GM19438 (cell line): ENCODE measurements around the gene ARL3.

ENCODE experiments used
- ATAC-seq: cut with Tn5 transposase; IDR thresholded peaks from one replicate; pipeline ENCODE4 v1.9.1; 2021; ENCODE audit warnings: low read depth; ENCODE audit not compliant: unreplicated experiment

The ARL3 gene

GRCh38 chr10:102654566-102654965 lies 59.6 kb downstream of the ARL3 start:
- no peak for ATAC-seq

GRCh38 chr10:102653060-102653459 lies 61.1 kb downstream of the ARL3 start:
- ATAC-seq, result no peak

GRCh38 chr10:102652170-102652916 lies 61.9 kb downstream of the ARL3 start:
- peak; percentile 49 for ATAC-seq

- no peak for ATAC-seq
These were observed 62.6 kb downstream of the ARL3 start for GRCh38 chr10:102651455-102652169.

GRCh38 chr10:102650655-102651454 lies 63.3 kb downstream of the ARL3 start:
- ATAC-seq, result no peak

GRCh38 chr10:102649797-102650654 lies 64.2 kb downstream of the ARL3 start:
- ATAC-seq, result no peak

- ATAC-seq, result no peak
These were observed 65.1 kb downstream of the ARL3 start for GRCh38 chr10:102648889-102649796.

- no peak for ATAC-seq
These were observed 65.8 kb downstream of the ARL3 start for GRCh38 chr10:102648269-102648888.

GRCh38 chr10:102647443-102648268 lies 66.5 kb downstream of the ARL3 start:
- ATAC-seq, result no peak

GRCh38 chr10:102646610-102647442 lies 67.4 kb downstream of the ARL3 start:
- no peak for ATAC-seq

GRCh38 chr10:102645741-102646609 lies 68.2 kb downstream of the ARL3 start:
- peak; percentile 32 for ATAC-seq

- ATAC-seq, result no peak
These were observed 68.8 kb downstream of the ARL3 start for GRCh38 chr10:102645388-102645740.

GRCh38 chr10:102644646-102645387 lies 69.4 kb downstream of the ARL3 start:
- ATAC-seq, result no peak

- no peak for ATAC-seq
These were observed 70.0 kb downstream of the ARL3 start, which contains the start of gene TRIM8 for GRCh38 chr10:102644066-102644645. TRIM8 (plus strand) TSS chr10:102644479; CDS start chr10:102644618, 139 bp downstream.
